Skeletal muscle cell (primary cell): ENCODE data around the gene RNU1-2.
"Not testable (repeated sequence)": the region's sequence is repeated elsewhere in the genome, so short reads cannot be mapped to it uniquely, and the experiment has no call there.

Experiments
- DNase-seq: peaks from one replicate; pipeline ENCODE4 v3.0.0-alpha.2; 2010; ENCODE audit warnings: low read depth
- H3K4me3 ChIP-seq: 2 replicates; pipeline ENCODE4 v1.5.1; 2011; ENCODE audit warnings: low read depth, mild to moderate bottlenecking, control low read depth, low read length, moderate library complexity

Gene RNU1-2

DNA sequence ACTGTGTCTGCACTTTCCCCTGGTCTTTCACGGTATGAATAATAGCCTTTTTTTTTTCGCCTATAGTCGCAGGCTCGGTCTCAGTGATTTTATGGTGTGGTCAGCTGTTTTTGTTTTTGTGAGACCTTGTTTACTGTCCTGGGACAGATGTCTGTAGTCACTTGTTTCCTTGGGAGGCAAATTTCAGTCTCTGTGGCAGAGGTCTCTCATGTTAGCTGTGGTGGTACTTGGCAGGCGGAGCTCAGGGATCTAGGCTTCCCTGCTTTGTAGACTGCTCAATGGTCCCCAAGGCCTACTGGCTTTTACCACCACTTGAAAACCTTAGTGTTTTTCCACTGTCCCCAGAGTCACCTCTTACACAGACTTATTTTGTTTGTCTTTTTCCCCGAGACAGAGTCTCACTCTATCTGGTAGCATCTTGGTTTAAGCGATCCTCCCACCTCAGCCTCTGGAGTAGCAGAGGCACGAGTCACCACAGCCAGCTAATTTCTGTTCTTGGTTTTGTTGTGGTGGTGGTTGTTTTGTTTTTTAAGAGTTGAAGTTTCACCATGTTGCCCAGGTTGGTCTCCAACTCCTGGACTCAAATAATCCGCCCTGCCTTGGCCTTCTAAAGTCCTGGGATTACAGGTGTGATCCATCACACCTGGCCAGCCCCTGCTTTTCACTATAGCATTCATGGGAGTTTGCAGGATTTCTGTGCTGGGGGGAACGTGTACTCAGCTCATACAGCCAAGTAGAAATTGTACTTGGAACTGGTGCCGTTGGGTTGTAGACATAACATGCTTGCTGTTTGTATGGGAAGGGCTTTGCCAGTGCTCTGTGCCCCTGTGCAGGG is 10.3 kb downstream of the RNU1-2 start:
- no peak for DNase-seq
- H3K4me3 ChIP-seq = no peak overlapping the region

DNA sequence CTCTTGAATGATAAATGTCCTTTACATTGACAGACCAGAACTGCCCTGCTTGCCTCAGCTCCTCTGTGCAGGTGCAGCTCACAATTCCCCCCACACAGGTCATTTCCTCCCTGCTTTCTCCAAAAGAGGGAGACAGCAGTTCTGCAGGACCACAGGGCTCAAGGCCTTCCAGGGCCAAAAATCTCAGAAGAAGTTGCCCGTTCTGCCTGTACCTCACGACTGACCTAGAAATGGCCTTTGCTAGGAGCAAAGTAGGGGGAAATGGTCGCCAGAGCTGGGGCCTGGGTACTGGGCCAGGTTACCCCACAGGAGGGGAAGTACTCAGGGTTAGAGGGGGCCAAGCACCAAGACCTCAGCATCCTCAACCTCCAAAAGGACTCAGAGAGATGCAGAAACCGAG is 11.1 kb downstream of the RNU1-2 start:
- no peak for DNase-seq
- H3K4me3 ChIP-seq = no peak overlapping the region

GRCh38 chr1:16907870-16908758 is 12.3 kb downstream of the RNU1-2 start:
- no peak for DNase-seq
- no peak overlapping the region for H3K4me3 ChIP-seq

DNA sequence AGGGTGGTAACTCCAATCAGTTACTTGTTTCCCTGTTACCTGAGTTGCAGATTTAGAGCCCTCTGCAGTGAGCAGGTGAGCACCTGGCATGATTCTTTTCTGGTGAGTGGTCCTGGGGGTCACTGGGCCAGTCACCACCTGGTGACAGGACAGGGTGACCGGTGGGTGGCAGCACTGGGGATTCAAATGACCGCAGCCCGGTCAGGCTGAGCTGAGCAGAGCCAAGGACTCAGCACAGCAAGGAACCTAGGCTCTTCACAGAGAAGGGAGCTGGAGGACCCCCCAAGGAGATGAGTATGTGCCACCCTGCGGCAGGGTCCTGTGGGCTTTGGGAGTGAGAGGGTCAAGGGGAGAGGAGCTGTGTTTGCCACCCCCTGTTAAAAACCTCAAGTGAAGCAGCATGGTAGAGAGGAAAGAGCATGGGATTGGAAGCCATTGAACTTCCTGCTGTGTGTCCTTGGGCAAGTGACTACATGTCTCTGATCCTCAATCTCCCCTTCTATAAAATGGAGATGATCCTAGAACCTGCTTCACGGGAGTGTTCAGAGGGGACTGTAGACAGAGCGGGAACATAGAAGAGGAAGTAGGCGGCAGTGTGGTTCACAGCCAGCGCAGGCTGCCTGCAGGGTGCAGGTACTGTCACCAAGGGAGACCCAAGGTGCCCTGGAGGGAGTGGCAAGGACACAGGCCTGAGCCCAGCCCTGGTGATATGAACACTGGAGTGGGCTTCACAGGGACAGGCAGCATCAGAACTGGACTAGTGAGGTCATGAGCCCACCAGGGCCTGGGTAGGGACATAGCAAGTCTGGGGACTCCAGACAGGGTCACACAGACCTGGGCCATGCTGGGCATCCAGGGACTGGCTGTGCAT is 16.3 kb downstream of the RNU1-2 start:
- DNase-seq, H3K4me3 ChIP-seq: not testable (repeated sequence)

DNA sequence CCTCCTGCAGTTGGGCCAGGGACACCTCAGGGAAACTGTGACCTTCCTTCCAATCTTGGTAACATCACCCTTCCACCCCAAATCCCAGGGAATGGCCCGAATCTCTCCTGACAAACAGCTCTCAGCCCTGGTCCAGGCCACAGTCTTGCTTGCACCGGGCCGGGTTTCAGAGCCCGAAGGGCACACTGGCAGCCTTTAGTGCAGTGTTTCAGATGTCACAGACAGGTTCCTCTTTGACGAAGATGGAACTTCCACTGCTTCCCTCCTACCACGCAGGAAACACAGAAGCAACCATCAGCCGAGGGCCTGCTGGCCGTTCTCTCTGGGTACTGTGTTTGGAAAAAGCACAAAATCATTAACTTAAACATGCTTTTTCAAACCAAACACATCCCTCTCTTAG is 17.0 kb downstream of the RNU1-2 start:
- not testable (repeated sequence) for H3K4me3 ChIP-seq

DNA sequence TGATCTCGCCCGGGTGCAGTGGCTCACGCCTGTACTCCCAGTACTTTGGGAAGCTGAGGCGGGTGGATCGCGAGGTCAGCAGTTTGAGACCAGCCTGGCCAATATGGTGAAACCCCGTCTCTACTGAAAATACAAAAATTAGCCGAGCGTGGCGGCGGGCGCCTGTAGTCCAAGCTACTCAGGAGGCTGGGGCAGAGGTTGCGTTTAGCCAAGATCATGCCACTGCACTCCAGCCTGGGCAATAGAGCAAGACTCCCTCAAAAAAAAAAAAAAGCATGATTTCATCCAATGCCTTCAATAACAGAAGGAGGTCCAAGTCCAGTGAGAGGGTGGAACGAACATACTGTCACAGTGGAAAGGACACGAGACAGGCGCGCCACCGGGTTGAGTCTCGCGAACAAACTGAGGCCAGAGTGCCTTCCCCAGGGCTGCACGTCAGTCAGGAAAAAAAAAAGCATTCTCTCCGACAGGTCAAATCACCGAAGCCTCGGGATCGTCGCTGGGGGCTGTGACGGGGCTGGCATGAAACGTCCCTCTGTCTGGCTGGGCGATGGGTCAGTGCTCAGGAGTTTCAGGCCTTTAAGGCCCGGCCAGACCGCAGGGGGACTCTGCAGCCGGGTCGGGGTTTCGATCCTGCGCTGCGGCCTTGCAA is 17.5 kb downstream of the RNU1-2 start:
- peak overlapping the region; percentile 64 for H3K4me3 ChIP-seq
- no peak for DNase-seq

More for the DNA sequence above, 17.0 kb downstream of the RNU1-2 start:
- not testable (repeated sequence) for DNase-seq

- DNase-seq = peak; percentile 95
Measured at GRCh38 chr1:16913833-16914662, 18.3 kb downstream of the RNU1-2 start.

DNA sequence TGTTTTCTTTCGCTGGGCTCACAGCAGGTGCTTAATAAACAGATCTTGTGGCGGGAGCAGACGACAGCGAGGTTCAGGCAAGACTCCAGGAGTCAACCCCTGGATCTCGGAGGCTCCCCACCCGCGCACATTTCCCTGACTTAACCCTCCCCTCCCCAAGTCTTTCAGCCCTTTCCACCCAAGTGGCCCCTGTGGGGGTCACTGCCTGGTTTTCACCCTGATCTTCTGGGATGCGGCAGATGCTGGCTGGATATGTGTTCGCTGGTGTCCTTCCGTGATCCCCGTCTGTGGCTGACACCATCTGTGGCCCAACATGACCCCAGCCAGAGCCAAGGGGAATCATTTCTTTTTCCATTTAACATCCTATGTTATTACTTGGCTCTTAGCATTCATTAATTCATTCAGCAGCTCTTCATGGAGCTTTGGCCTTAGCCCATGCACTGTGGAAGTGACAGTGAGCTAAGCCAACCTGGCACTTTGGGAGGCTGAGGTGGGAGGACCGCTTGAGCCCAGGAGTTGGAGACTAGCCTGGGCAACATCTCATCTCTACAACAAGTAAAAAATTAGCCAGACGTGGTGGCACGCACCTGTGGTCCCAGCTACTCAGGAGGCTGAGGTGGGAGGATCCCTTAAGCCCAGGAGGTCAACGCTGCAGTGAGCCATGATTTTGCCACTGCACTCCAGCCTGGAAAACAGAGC is 19.3 kb downstream of the RNU1-2 start:
- not testable (repeated sequence) for DNase-seq
- peak overlapping the region; percentile 77 for H3K4me3 ChIP-seq

More at GRCh38 chr1:16913833-16914662, 18.3 kb downstream of the RNU1-2 start:
- peak overlapping the region; percentile 77 for H3K4me3 ChIP-seq

GRCh38 chr1:16915627-16915973 is 19.8 kb downstream of the RNU1-2 start:
- H3K4me3 ChIP-seq = no peak overlapping the region
- no peak for DNase-seq

DNA sequence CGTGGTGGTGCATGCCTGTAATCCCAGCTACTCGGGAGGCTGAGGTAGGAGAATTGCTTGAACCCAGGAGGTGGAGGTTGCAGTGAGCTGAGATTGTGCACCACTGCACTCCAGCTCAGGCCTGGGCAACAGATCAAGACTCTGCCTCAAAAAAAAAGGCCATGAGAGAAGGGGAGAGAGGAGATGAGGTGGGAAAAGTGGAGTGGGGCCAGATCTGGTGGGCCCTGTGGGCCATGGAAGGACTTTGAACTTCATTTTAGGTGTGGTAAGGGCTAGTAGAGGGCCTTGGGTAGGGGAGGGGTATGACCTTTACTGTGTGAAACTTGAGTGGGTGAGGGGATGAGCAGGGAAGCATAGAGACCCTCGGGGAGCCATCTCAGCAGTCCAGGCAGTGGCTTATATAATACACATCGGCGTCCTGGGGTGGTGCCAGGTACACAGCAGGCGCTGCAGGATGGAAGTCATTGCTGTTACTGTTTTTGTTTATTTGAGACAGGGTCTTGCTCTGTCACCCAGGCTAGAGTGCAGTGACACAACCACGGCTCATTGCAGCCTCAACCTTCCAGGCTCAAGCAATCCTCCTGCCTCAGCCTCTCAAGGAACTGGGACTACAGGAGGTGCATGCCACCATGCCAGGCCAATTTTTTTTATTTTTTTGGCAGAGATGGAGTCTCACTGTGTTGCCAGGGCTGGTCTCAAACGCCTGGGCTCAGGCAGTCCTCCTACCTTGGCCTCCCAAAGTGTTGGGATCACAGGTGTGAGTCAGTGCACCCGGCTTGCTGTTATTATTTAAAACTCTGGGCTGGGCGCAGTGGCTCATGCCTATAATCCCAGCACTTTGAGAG is 20.5 kb downstream of the RNU1-2 start:
- not testable (repeated sequence) for DNase-seq, H3K4me3 ChIP-seq

DNA sequence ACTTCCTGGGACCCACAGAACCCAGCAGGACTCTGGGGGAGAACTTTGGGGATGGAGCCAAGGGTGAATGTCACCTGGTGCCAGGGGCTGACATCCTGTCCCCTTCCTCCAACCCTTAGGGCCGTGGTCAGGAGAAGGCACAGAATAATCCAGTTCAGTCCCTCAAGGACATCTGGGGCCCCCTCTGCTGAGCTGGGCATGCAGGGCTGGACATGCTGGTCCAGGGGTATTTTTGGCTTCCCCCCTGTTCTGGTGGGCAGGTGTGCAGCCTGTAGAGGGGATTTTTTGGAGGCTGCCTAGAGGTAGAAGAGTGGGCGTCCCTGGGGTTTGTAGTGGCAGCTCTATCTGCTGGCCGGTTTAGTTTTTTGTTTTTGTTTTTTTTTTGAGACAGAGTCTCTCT is 22.6 kb downstream of the RNU1-2 start:
- no peak overlapping the region for H3K4me3 ChIP-seq
- no peak for DNase-seq

DNA sequence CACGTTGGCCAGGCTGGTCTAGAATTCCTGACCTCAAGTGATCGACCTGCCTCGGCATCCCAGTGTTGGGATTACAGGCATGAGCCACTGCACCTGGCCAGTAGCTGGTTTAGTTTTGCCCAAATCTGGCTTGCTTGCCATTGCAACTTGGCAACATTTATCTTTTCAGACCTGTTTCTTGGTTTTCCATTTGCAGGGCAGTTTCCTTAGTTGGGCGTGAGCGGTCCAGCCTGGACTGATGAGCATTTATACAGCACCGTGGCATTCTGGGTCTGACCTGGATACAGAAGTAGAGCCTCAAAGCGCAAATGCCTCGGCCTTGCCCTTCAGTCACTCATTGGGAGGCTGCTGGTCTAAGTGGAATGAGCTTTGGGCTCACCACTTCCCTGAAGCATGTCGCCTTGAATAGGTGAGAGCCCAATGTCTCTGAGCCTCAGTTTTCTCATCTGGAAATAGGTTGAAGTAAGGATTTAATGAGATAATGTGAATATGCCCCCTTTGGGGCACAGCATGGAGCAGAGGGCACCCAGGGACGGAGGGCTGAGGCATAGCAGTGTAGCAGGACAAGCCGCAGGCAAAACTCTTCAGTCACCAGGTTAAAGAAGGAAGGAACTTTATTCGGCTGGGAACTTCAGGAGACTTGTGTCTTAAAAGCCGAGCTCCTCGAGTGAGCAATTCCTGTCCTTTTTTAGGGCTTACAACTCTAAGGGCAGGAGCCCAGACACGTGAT is 23.3 kb downstream of the RNU1-2 start:
- DNase-seq, H3K4me3 ChIP-seq: not testable (repeated sequence)

- no peak for DNase-seq
- H3K4me3 ChIP-seq = no peak overlapping the region
Measured at GRCh38 chr1:16920951-16921350, 25.2 kb downstream of the RNU1-2 start.

GRCh38 chr1:16921391-16922185 is 25.8 kb downstream of the RNU1-2 start, which contains the start of gene CROCC:
Gene CROCC, plus strand, starts transcription at chr1:16921931. Its CDS starts 88 bp downstream, at chr1:16922019.
- peak within 1 kb of the TSS; percentile 27 for H3K4me3 ChIP-seq
- no peak for DNase-seq

GRCh38 chr1:16922466-16922865 is 26.7 kb downstream of the RNU1-2 start:
- no peak overlapping the region for H3K4me3 ChIP-seq
- no peak for DNase-seq
